ENCODE results near the gene PHTF2. TPM values are rescaled to one million over a fixed set of nuclear protein-coding genes. Genes with fewer than 3 reads are reported as not detected.
"Not testable (repeated sequence)": the region's sequence is repeated elsewhere in the genome, so short reads cannot be mapped to it uniquely, and the experiment has no call there.

PHTF2 gene
- total and polyA plus RNA-seq, 4 donors = 5.1 to 37.1 (median 8.7) TPM

DNA sequence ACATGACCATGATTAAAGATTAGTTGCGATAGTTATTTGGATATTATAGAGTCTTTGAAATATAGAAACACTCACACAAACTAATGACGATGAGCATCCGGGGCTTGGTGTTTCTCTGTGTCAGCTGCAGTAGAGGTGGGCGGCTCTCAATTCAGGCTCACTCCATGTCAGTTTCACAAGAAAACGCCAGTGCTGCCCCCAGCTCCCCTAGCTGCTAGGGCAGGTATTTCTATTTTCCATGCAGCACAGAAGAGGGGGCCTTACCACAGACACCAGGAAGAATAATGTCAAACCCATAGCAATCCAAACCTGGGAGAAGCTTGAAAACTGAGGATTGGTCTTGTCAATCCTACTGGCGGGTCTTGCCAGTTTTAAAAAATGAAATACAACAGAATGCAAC lies 197.1 kb downstream of the PHTF2 start:
- H3K9ac ChIP-seq (ENCODE audit: insufficient read depth in 1 of 2, low read length in 2 of 2) = no peak overlapping the region
- TF ChIP-seq, protein P1, sequence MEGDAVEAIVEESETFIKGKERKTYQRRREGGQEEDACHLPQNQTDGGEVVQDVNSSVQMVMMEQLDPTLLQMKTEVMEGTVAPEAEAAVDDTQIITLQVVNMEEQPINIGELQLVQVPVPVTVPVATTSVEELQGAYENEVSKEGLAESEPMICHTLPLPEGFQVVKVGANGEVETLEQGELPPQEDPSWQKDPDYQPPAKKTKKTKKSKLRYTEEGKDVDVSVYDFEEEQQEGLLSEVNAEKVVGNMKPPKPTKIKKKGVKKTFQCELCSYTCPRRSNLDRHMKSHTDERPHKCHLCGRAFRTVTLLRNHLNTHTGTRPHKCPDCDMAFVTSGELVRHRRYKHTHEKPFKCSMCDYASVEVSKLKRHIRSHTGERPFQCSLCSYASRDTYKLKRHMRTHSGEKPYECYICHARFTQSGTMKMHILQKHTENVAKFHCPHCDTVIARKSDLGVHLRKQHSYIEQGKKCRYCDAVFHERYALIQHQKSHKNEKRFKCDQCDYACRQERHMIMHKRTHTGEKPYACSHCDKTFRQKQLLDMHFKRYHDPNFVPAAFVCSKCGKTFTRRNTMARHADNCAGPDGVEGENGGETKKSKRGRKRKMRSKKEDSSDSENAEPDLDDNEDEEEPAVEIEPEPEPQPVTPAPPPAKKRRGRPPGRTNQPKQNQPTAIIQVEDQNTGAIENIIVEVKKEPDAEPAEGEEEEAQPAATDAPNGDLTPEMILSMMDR (IDR thresholded peaks at IDR 0.05; ENCODE audit: control extremely low read depth, extremely low read depth) = no peak
- WGBS, 2 donors = 77 to 82% methylated on average over 6 of the region's 6 CpGs

DNA sequence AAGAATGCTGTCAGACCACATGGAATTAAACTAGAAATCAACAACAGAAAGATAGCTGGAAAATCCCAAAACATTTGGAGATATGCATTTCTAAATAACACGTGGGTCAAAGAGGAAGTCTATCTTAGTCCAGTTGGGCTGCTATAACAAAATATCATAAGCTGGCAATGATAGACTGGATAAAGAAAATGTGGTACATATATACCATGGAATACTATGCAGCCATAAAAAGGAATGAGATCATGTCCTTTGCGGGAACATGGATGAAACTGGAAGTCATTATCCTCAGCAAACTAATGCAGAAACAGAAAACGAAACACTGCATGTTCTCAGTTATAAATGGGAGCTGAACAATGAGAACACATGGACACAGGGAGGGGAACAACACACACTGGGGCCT lies 200.6 kb downstream of the PHTF2 start:
- H3K4me3 ChIP-seq; H3K27ac ChIP-seq (ENCODE audit: low read depth in 1 of 2, low read length in 1 of 2); H3K36me3 ChIP-seq (ENCODE audit: control insufficient read depth in 4 of 4, insufficient read depth in 4 of 4, low read length in 4 of 4); H3K9ac ChIP-seq (ENCODE audit: insufficient read depth in 1 of 2, low read length in 2 of 2); H3K27me3 ChIP-seq (ENCODE audit: control insufficient read depth in 3 of 3, insufficient read depth in 3 of 3, low read length in 2 of 3); ATAC-seq (ENCODE audit: insufficient read depth, low FRiP score); DNase-seq; H3K9me3 ChIP-seq (ENCODE audit: control insufficient read depth in 4 of 4, insufficient read depth in 3 of 4, low read length in 3 of 4); H3K4me1 ChIP-seq (ENCODE audit: control insufficient read depth in 5 of 5, insufficient read depth in 5 of 5, low read length in 5 of 5): not testable (repeated sequence)
- WGBS, 2 donors = 74 to 92% methylated on average over 3 of the region's 3 CpGs

More for the DNA sequence above, 197.1 kb downstream of the PHTF2 start:
- Histone ChIP-seq H3K27ac (ENCODE audit: low read depth in 1 of 2, low read length in 1 of 2) (no peak overlapping the region), H3K27me3 (ENCODE audit: control insufficient read depth in 3 of 3, insufficient read depth in 3 of 3, low read length in 2 of 3) (no peaks in the 10 kb centered on the region), H3K4me1 (ENCODE audit: control insufficient read depth in 5 of 5, insufficient read depth in 5 of 5, low read length in 5 of 5) (no peaks in the 10 kb centered on the region), H3K36me3 (ENCODE audit: control insufficient read depth in 4 of 4, insufficient read depth in 4 of 4, low read length in 4 of 4) (no peaks in the 10 kb centered on the region), H3K4me3 (no peak overlapping the region), H3K9me3 (ENCODE audit: control insufficient read depth in 4 of 4, insufficient read depth in 3 of 4, low read length in 3 of 4) (no peaks in the 10 kb centered on the region)
- ATAC-seq (ENCODE audit: insufficient read depth, low FRiP score) = no peak
- no peak for DNase-seq

DNA sequence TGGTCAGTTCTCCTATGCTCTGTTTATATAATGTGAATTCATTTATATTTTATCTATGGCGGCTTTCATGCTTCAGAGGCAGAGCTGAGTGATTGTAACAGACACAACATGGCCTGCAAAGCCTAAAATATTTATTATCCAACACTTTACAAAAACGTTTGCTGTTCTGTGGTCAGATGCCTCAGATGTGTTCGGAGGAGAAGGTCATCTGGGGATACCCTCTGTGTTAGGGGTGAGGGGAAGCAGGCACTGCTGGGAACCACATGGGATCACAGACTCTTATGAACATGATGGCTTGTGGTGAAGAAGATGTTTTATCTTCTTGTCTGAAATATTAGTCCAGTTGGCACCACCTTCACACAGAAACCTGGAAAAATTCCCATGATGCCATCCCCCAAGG lies 203.4 kb downstream of the PHTF2 start:
- no peak for ATAC-seq (ENCODE audit: insufficient read depth, low FRiP score)
- no peaks in the 10 kb centered on the region for H3K4me1 ChIP-seq (ENCODE audit: control insufficient read depth in 5 of 5, insufficient read depth in 5 of 5, low read length in 5 of 5)
- no peak overlapping the region for H3K9ac ChIP-seq (ENCODE audit: insufficient read depth in 1 of 2, low read length in 2 of 2)
- no peaks in the 10 kb centered on the region for H3K36me3 ChIP-seq (ENCODE audit: control insufficient read depth in 4 of 4, insufficient read depth in 4 of 4, low read length in 4 of 4)
- no peak for DNase-seq
- TF ChIP-seq, protein P1 (IDR thresholded peaks at IDR 0.05; ENCODE audit: control extremely low read depth, extremely low read depth) = no peak
- H3K4me3 ChIP-seq = no peak overlapping the region
- no peaks in the 10 kb centered on the region for H3K9me3 ChIP-seq (ENCODE audit: control insufficient read depth in 4 of 4, insufficient read depth in 3 of 4, low read length in 3 of 4)
- peak overlapping the region in 1 of 2 donors; percentile 4 for H3K27ac ChIP-seq (ENCODE audit: low read depth in 1 of 2, low read length in 1 of 2)
- 76 to 80% methylated on average over 3 of the region's 3 CpGs for WGBS, 2 donors
- H3K27me3 ChIP-seq (ENCODE audit: control insufficient read depth in 3 of 3, insufficient read depth in 3 of 3, low read length in 2 of 3) = no peaks in the 10 kb centered on the region

DNA sequence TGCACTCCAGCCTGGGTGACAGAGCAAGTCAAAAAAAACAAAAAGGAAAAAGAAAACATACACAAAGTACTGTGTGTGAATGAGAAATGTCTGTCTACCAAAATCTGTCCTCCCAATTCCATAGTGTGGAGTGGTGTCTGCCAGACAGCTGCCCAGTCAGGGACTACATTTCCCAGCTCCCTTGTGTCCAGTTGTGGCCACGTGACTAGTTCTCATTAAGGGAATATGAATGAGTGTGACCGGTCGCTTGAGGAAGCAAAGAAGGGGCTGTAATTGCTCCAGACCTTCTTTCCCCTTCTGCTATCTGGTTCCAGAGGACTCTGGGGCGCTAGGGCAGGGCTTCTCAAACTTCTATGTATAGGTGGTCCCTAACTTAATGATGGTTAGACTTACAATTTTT lies 204.1 kb downstream of the PHTF2 start:
- H3K27me3 ChIP-seq (ENCODE audit: control insufficient read depth in 3 of 3, insufficient read depth in 3 of 3, low read length in 2 of 3) = no peaks in the 10 kb centered on the region
- H3K4me1 ChIP-seq (ENCODE audit: control insufficient read depth in 5 of 5, insufficient read depth in 5 of 5, low read length in 5 of 5) = no peaks in the 10 kb centered on the region
- H3K36me3 ChIP-seq (ENCODE audit: control insufficient read depth in 4 of 4, insufficient read depth in 4 of 4, low read length in 4 of 4) = no peaks in the 10 kb centered on the region
- H3K9me3 ChIP-seq (ENCODE audit: control insufficient read depth in 4 of 4, insufficient read depth in 3 of 4, low read length in 3 of 4) = no peaks in the 10 kb centered on the region
- TF ChIP-seq, protein P1 (IDR thresholded peaks at IDR 0.05; ENCODE audit: control extremely low read depth, extremely low read depth) = no peak
- no peak overlapping the region for H3K27ac ChIP-seq (ENCODE audit: low read depth in 1 of 2, low read length in 1 of 2)
- WGBS, 2 donors = 91 to 96% methylated on average over 4 of the region's 4 CpGs
- H3K9ac ChIP-seq (ENCODE audit: insufficient read depth in 1 of 2, low read length in 2 of 2) = no peak overlapping the region
- ATAC-seq (ENCODE audit: insufficient read depth, low FRiP score) = no peak
- H3K4me3 ChIP-seq = no peak overlapping the region
- DNase-seq = no peak

Data from lung (tissue), 12 donors.